Smooth muscle cell (in vitro differentiated cells): ENCODE results near the gene DGKE. TPM values are rescaled to one million over a fixed set of nuclear protein-coding genes. Genes with fewer than 3 reads are reported as not detected.

Source experiments
- DNase-seq: peaks from one replicate; lab custom pipeline; 2025; ENCODE audit not compliant: unreplicated experiment; lab: John Stamatoyannopoulos, UW
- H2AFZ ChIP-seq: fragments of 200-600 bp; sonication (generic); 2 replicates; pipeline ENCODE4 v1.6.0; 2016; ENCODE audit warnings: antibody characterized with exemption, low read depth, mild to moderate bottlenecking
- H3F3A ChIP-seq: fragments of 200-600 bp; sonication (generic); 2 replicates; pipeline ENCODE4 v1.6.0; 2017; ENCODE audit warnings: antibody characterized with exemption, low read depth
- H3K27ac ChIP-seq: fragments of 200-600 bp; sonication (generic); 2 replicates; pipeline ENCODE4 v1.5.1; 2016; ENCODE audit warnings: low read depth, mild to moderate bottlenecking
- H3K27me3 ChIP-seq: fragments of 200-600 bp; sonication (generic); 2 replicates; pipeline ENCODE4 v1.6.1; 2016; ENCODE audit warnings: low read depth, mild to moderate bottlenecking
- H3K36me3 ChIP-seq: fragments of 200-600 bp; sonication (generic); 2 replicates; pipeline ENCODE4 v1.5.1; 2016; ENCODE audit warnings: low read depth
- H3K4me1 ChIP-seq: fragments of 200-600 bp; sonication (generic); 2 replicates; pipeline ENCODE4 v1.5.1; 2016; ENCODE audit warnings: low read depth
- H3K4me2 ChIP-seq: fragments of 200-600 bp; sonication (generic); 2 replicates; pipeline ENCODE4 v1.6.0; 2016; ENCODE audit warnings: mild to moderate bottlenecking
- H3K4me3 ChIP-seq: fragments of 200-600 bp; sonication (generic); 2 replicates; pipeline ENCODE4 v1.5.1; 2016; ENCODE audit warnings: mild to moderate bottlenecking
- H3K79me2 ChIP-seq: fragments of 200-600 bp; sonication (generic); 2 replicates; pipeline ENCODE4 v1.6.0; 2016; ENCODE audit warnings: low read depth, mild to moderate bottlenecking
- H3K9ac ChIP-seq: fragments of 200-600 bp; sonication (generic); 2 replicates; pipeline ENCODE4 v1.6.0; 2016; ENCODE audit warnings: low read depth
- H3K9me3 ChIP-seq: fragments of 200-600 bp; sonication (generic); replicated peaks from 2 replicates; pipeline ENCODE4 v1.5.1; 2016; ENCODE audit warnings: low read depth
- H4K20me1 ChIP-seq: fragments of 200-600 bp; sonication (generic); 2 replicates; pipeline ENCODE4 v1.6.0; 2016; ENCODE audit warnings: low read depth
- CTCF ChIP-seq: fragments of 200-600 bp; sonication (generic); IDR thresholded peaks from 2 replicates; pipeline ENCODE4 v1.5.1; 2017; ENCODE audit warnings: borderline replicate concordance, mild to moderate bottlenecking, antibody characterized with exemption; ENCODE audit not compliant: insufficient read depth, poor library complexity, severe bottlenecking
- WGBS: methylation state at CpG from one replicate; pipeline ENCODE4 v1.1.7; 2016; ENCODE audit warnings: low lambda C conversion rate; 5-methylcytosine and 5-hydroxymethylcytosine counted together
- polyA plus RNA-seq: library from polyadenylated mRNA; unstranded; fragments of >200 nt; fragmentation: Nextera tagmentation; extraction: Ambion mirVana; gene quantifications from 2 replicates; pipeline ENCODE4 v1.2.1, GENCODE V29; 2016
- total RNA-seq: library from RNA; depleted of rRNA; stranded (reverse); fragments of >200 nt; gene quantifications from 2 replicates; pipeline ENCODE4 v1.2.3, GENCODE V29; 2014

DGKE gene
- total and polyA plus RNA-seq, 2 experiments from 2014 or later: 1.2 to 5.9 TPM

- no peak for TF ChIP-seq CTCF
- Histone ChIP-seq H3K4me1 (no peaks in the 10 kb centered on the region), H3K9ac (no peak overlapping the region), H3K9me3 (no peaks in the 10 kb centered on the region), H3K36me3 (no peaks in the 10 kb centered on the region), H3K4me3 (no peak overlapping the region), H3K27me3 (no peaks in the 10 kb centered on the region), H3K27ac (no peak overlapping the region), H4K20me1 (no peaks in the 10 kb centered on the region), H3F3A (no peaks in the 10 kb centered on the region), H2AFZ (no peak overlapping the region), H3K79me2 (no peaks in the 10 kb centered on the region), H3K4me2 (no peak overlapping the region)
- 92% methylated on average over 2 of the region's 2 CpGs for WGBS
- no peak for DNase-seq
Observed at GRCh38 chr17:56885312-56885657, 51.3 kb downstream of the DGKE start.

- no peaks in the 10 kb centered on the region for H3K79me2 ChIP-seq
- no peaks in the 10 kb centered on the region for H3F3A ChIP-seq
- no peak for DNase-seq
- H2AFZ ChIP-seq: no peak overlapping the region
- no peaks in the 10 kb centered on the region for H3K9me3 ChIP-seq
- no peak overlapping the region for H3K4me2 ChIP-seq
- H3K4me3 ChIP-seq: no peak overlapping the region
- no peaks in the 10 kb centered on the region for H4K20me1 ChIP-seq
- no peaks in the 10 kb centered on the region for H3K36me3 ChIP-seq
- H3K27me3 ChIP-seq: no peaks in the 10 kb centered on the region
- WGBS: 85% methylated on average over 2 of the region's 2 CpGs
- no peak overlapping the region for H3K9ac ChIP-seq
- H3K27ac ChIP-seq: no peak overlapping the region
- H3K4me1 ChIP-seq: no peaks in the 10 kb centered on the region
- TF ChIP-seq CTCF: no peak
Observed at GRCh38 chr17:56886288-56886731, 52.4 kb downstream of the DGKE start.

DNA sequence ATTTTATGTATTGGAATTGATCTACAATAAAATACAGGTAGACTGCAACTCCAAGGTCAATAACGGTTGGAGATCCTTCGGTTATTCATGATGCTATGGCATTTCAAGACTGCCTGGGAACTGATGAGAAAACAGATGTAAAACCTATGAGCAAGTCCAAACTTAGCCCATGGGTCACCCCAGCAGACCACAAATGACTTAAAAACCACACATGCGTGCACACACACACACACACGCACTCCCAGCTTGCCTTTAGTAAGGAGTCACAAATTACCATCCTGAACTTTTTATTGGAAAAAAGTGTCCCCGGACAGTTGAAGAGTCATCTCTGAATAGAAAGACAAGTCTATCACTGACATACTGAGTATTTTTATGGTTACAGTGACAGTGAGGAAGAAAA lies 53.2 kb downstream of the DGKE start:
- H3K4me1 ChIP-seq: no peaks in the 10 kb centered on the region
- WGBS: 90% methylated on average over 5 of the region's 5 CpGs
- DNase-seq: no peak

More for the DNA sequence above, 53.2 kb downstream of the DGKE start:
- no peaks in the 10 kb centered on the region for H3K79me2 ChIP-seq
- H3K27me3 ChIP-seq: no peaks in the 10 kb centered on the region
- no peak overlapping the region for H3K27ac ChIP-seq
- H3K9ac ChIP-seq: no peak overlapping the region
- H3K4me2 ChIP-seq: no peak overlapping the region
- no peak overlapping the region for H3K4me3 ChIP-seq
- no peak for TF ChIP-seq CTCF
- H3K36me3 ChIP-seq: no peaks in the 10 kb centered on the region
- H4K20me1 ChIP-seq: no peaks in the 10 kb centered on the region
- no peaks in the 10 kb centered on the region for H3K9me3 ChIP-seq
- no peaks in the 10 kb centered on the region for H3F3A ChIP-seq
- no peak overlapping the region for H2AFZ ChIP-seq
